Ishikawa (cell line): ENCODE results near the gene TERT.

ENCODE experiments used
- CEBPB ChIP-seq: IDR thresholded peaks from 2 replicates; pipeline ENCODE4 v1.6.1; 2012
- CREB1 ChIP-seq: IDR thresholded peaks from 2 replicates; pipeline ENCODE4 v1.6.1; 2012; ENCODE audit warnings: low read depth
- EGR1 ChIP-seq: IDR thresholded peaks from 2 replicates; pipeline ENCODE4 v1.6.1; 2012
- EP300 ChIP-seq: IDR thresholded peaks from 2 replicates; pipeline ENCODE4 v1.6.1; 2012; ENCODE audit warnings: borderline replicate concordance
- FOXM1 ChIP-seq: IDR thresholded peaks from 2 replicates; pipeline ENCODE4 v1.6.1; 2012; ENCODE audit warnings: low read depth, borderline replicate concordance
- MAX ChIP-seq: IDR thresholded peaks from 2 replicates; pipeline ENCODE4 v1.6.1; 2012
- NFIC ChIP-seq: IDR thresholded peaks from 2 replicates; pipeline ENCODE4 v1.6.1; 2012
- RAD21 ChIP-seq: IDR thresholded peaks from 2 replicates; pipeline ENCODE4 v1.6.1; 2012; ENCODE audit warnings: low read depth
- TAF1 ChIP-seq: IDR thresholded peaks from 2 replicates; pipeline ENCODE4 v1.6.1; 2012; ENCODE audit warnings: low read depth, mild to moderate bottlenecking
- TCF12 ChIP-seq: IDR thresholded peaks from 2 replicates; pipeline ENCODE4 v1.6.1; 2012; ENCODE audit warnings: low read depth
- TEAD4 ChIP-seq: IDR thresholded peaks from 2 replicates; pipeline ENCODE4 v1.6.1; 2012
- USF1 ChIP-seq: IDR thresholded peaks from 2 replicates; pipeline ENCODE4 v1.6.1; 2012
- YY1 ChIP-seq: IDR thresholded peaks from 2 replicates; pipeline ENCODE4 v1.6.1; 2012; ENCODE audit warnings: low read depth
- ZBTB7A ChIP-seq: IDR thresholded peaks from 2 replicates; pipeline ENCODE4 v1.6.1; 2012; ENCODE audit warnings: low read depth
- TF ChIP-seq, protein P1 (sequence below): IDR thresholded peaks from 2 replicates; pipeline ENCODE4 v1.6.1; 2012; ENCODE audit warnings: low read depth, mild to moderate bottlenecking

TERT gene

GRCh38 chr5:1266791-1267190, 28.1 kb downstream of the TERT start:
- no peak for TF ChIP-seq ZBTB7A
- no peak for TF ChIP-seq TCF12
- no peak for TF ChIP-seq USF1
- no peak for TF ChIP-seq CREB1
- TF ChIP-seq CEBPB, result no peak
- no peak for TF ChIP-seq NFIC
- TF ChIP-seq RAD21, result no peak
- TF ChIP-seq YY1, result no peak
- TF ChIP-seq EP300, result no peak
- no peak for TF ChIP-seq FOXM1
- no peak for TF ChIP-seq TEAD4
- TF ChIP-seq MAX, result no peak
- TF ChIP-seq EGR1, result no peak
- TF ChIP-seq, protein P1, sequence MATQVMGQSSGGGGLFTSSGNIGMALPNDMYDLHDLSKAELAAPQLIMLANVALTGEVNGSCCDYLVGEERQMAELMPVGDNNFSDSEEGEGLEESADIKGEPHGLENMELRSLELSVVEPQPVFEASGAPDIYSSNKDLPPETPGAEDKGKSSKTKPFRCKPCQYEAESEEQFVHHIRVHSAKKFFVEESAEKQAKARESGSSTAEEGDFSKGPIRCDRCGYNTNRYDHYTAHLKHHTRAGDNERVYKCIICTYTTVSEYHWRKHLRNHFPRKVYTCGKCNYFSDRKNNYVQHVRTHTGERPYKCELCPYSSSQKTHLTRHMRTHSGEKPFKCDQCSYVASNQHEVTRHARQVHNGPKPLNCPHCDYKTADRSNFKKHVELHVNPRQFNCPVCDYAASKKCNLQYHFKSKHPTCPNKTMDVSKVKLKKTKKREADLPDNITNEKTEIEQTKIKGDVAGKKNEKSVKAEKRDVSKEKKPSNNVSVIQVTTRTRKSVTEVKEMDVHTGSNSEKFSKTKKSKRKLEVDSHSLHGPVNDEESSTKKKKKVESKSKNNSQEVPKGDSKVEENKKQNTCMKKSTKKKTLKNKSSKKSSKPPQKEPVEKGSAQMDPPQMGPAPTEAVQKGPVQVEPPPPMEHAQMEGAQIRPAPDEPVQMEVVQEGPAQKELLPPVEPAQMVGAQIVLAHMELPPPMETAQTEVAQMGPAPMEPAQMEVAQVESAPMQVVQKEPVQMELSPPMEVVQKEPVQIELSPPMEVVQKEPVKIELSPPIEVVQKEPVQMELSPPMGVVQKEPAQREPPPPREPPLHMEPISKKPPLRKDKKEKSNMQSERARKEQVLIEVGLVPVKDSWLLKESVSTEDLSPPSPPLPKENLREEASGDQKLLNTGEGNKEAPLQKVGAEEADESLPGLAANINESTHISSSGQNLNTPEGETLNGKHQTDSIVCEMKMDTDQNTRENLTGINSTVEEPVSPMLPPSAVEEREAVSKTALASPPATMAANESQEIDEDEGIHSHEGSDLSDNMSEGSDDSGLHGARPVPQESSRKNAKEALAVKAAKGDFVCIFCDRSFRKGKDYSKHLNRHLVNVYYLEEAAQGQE, result no peak
- TF ChIP-seq TAF1, result no peak

DNA sequence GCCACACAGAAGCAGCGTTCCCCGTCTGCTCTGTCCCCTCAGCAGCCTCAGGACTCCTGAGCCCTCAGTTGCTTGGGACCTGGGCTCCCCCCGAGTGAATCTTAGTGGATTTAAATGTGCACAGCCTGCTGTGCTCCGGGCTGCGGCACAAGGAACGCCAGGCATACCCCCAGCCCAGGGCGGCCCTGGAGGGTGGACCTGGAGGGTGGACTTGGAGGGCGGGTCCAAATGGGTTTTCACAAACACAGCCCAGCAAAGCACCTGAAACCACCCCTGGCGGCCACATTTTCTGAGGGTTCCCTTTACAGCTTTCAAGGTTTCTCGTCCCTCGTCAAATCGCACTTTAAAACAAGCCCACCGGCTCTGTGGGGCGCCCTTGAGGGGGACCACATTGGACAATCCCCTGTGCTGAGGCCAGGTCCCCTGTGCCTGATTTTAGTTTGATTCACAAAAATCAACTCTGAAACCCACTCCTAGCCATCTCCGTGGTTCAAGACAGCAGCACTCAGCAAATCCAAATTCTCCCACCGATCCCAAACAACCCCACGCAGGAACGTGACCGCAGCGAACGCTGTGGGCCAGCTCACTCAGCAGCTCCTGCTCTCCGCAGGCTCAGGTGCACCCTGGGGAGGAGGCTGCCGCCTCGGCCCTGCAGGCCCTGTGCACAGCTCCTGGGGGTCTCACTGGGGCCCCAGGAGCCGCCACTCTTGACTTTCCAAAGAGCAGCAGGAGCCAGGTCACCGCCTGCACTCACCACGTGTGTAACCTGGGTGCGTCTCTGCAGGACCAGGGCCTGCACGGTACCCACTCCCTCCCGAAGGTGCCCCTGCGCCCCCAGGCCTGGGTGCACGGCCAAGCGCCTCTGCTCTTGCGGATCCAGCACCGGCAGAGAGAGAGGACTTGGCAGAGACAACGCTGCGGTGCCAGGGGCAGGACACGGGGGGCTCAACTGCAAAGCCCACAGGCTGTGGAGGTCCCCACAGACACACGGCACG, 29.1 kb downstream of the TERT start:
- no peak for TF ChIP-seq MAX
- TF ChIP-seq YY1, result no peak
- TF ChIP-seq EP300, result no peak
- no peak for TF ChIP-seq EGR1
- TF ChIP-seq NFIC, result no peak
- no peak for TF ChIP-seq CEBPB
- TF ChIP-seq, protein P1, result no peak
- no peak for TF ChIP-seq TCF12
- TF ChIP-seq FOXM1, result no peak
- TF ChIP-seq ZBTB7A, result no peak
- TF ChIP-seq CREB1, result no peak
- no peak for TF ChIP-seq TAF1
- no peak for TF ChIP-seq USF1
- no peak for TF ChIP-seq TEAD4
- no peak for TF ChIP-seq RAD21

- no peak for TF ChIP-seq TEAD4
- TF ChIP-seq CREB1, result no peak
- no peak for TF ChIP-seq TAF1
- TF ChIP-seq TCF12, result no peak
- TF ChIP-seq EP300, result no peak
- no peak for TF ChIP-seq CEBPB
- no peak for TF ChIP-seq YY1
- no peak for TF ChIP-seq FOXM1
- TF ChIP-seq EGR1, result no peak
Observed at GRCh38 chr5:1265026-1265425, 29.8 kb downstream of the TERT start.

GRCh38 chr5:1264211-1264610, 30.7 kb downstream of the TERT start:
- TF ChIP-seq, protein P1, result no peak
- TF ChIP-seq EP300 (no peak), FOXM1 (no peak), EGR1 (no peak), ZBTB7A (no peak), TEAD4 (no peak), TAF1 (no peak)
